BJ (cell line): ENCODE results near the gene SVOPL. TPM values are rescaled to one million over a fixed set of nuclear protein-coding genes. Genes with fewer than 3 reads are reported as not detected.

Source experiments
- CTCF ChIA-PET: fragments of 350-600 bp; formaldehyde crosslinking; extraction: SDS; loops from one replicate; lab custom pipeline; 2021; ENCODE audit warnings: antibody characterized with exemption, inconsistent platforms; lab: Yijun Ruan, JAX
- POLR2A ChIA-PET: fragments of 300-600 bp; sonication (Branson Sonifier 250); formaldehyde crosslinking; extraction: SDS; loops from one replicate; lab custom pipeline; 2021; ENCODE audit warnings: antibody characterized with exemption; lab: Charles Lee
- DNase-seq: peaks from one replicate; pipeline ENCODE4 v3.0.0-alpha.2; 2011; ENCODE audit warnings: low read depth
- H3K27me3 ChIP-seq: 2 replicates; pipeline ENCODE4 v1.6.0; 2011; ENCODE audit warnings: low read length; ENCODE audit not compliant: control insufficient read depth, insufficient read depth
- H3K36me3 ChIP-seq: 2 replicates; pipeline ENCODE4 v1.5.1; 2011; ENCODE audit warnings: low read length; ENCODE audit not compliant: control insufficient read depth, insufficient read depth
- H3K4me3 ChIP-seq: 2 replicates; pipeline ENCODE4 v1.5.1; 2011; ENCODE audit warnings: low read depth, mild to moderate bottlenecking, control low read depth, low read length
- polyA plus RNA-seq: library from polyadenylated mRNA; depleted of rRNA; stranded (reverse); fragments of >200 nt; gene quantifications from 2 replicates; pipeline ENCODE4 v1.2.3, GENCODE V29; 2011
- TF ChIP-seq, protein P1 (sequence below): IDR thresholded peaks from 2 replicates; pipeline ENCODE4 v1.5.1; 2011; ENCODE audit warnings: low read depth, mild to moderate bottlenecking, control low read depth, inconsistent platforms, low read length, moderate library complexity; ENCODE audit not compliant: insufficient read depth

The SVOPL gene
- polyA plus RNA-seq, 1 experiment: not detected

- no peaks in the 10 kb centered on the region for H3K27me3 ChIP-seq
- no peak overlapping the region for H3K4me3 ChIP-seq
- TF ChIP-seq, protein P1, sequence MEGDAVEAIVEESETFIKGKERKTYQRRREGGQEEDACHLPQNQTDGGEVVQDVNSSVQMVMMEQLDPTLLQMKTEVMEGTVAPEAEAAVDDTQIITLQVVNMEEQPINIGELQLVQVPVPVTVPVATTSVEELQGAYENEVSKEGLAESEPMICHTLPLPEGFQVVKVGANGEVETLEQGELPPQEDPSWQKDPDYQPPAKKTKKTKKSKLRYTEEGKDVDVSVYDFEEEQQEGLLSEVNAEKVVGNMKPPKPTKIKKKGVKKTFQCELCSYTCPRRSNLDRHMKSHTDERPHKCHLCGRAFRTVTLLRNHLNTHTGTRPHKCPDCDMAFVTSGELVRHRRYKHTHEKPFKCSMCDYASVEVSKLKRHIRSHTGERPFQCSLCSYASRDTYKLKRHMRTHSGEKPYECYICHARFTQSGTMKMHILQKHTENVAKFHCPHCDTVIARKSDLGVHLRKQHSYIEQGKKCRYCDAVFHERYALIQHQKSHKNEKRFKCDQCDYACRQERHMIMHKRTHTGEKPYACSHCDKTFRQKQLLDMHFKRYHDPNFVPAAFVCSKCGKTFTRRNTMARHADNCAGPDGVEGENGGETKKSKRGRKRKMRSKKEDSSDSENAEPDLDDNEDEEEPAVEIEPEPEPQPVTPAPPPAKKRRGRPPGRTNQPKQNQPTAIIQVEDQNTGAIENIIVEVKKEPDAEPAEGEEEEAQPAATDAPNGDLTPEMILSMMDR: no peak
- H3K36me3 ChIP-seq: no peaks in the 10 kb centered on the region
- ChIA-PET POLR2A (no interaction called here), CTCF (no interaction called here)
- DNase-seq: no peak
Observed at GRCh38 chr7:138745189-138745588, 44.0 kb upstream of the SVOPL start.

DNA sequence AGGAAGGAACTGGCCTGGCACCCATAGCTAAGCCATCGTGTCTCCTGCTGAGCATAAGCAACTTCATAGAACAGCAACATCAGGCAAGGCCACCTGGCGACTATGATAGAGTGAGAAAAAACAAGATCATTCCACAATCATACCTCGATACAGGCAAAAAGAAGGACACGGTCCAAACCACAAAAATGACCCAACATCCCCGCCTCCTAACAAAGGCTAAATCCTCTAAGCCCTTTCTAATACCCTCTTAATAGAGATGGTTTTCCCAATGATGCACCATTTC is 40.2 kb upstream of the SVOPL start:
- TF ChIP-seq, protein P1: no peak
- CTCF ChIA-PET: interaction anchor here (0.6 to 0.8 kb wide), 2 partner anchors 580 to 726 kb away, joined by 3 to 5 read pairs; no protein-coding TSS in a partner anchor
- POLR2A ChIA-PET: no interaction called here

GRCh38 chr7:138739859-138740258 is 38.7 kb upstream of the SVOPL start:
- TF ChIP-seq, protein P1: no peak
- Histone ChIP-seq H3K36me3 (no peaks in the 10 kb centered on the region), H3K27me3 (no peaks in the 10 kb centered on the region), H3K4me3 (no peak overlapping the region)
- ChIA-PET POLR2A (no interaction called here), CTCF (interaction anchor here (1.3 to 1.7 kb wide), 4 partner anchors 13 to 574 kb away, joined by 3 to 6 read pairs (median 4); no protein-coding TSS in a partner anchor)
- DNase-seq: no peak

More for the DNA sequence above, 40.2 kb upstream of the SVOPL start:
- Histone ChIP-seq H3K36me3 (no peaks in the 10 kb centered on the region), H3K4me3 (no peak overlapping the region), H3K27me3 (no peaks in the 10 kb centered on the region)
- DNase-seq: no peak

DNA sequence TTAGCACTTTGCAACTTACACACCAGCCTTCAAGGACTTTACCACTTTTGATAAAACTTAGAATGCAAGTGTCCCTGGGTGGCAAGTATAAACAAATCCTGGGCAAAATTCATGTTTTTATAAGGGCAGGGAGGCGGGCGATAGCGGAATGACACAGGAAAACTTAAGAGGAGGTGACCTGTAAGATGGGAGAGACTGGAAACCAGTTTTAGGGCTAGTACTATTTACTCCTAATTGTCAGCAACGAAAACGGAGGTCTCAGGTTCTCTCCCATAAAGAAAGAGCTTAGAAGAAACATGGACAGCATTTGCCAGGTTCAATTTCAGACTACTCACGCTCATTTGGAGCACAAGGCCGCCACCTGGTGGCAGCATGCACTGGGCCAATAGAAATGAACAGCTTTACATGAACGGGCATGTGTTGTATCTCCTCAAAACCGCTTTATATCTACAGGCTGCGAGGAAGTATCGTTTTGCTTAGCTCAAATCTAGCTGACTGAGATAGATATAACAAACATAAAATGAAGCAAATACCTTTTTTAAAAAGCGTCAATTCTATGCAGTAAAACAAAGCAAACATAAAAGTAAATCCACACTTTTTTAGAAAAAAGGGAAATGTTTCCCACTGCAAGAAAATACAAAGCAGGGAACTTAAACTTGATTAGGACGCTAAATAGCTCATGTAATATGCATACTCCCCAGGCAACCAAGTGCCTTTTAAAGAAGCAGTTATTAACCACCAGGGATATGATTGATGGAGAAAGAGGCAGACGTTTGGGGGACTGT is 37.6 kb upstream of the SVOPL start:
- DNase-seq: peak; percentile 26
- TF ChIP-seq, protein P1: peak; percentile 92
- CTCF ChIA-PET: interaction anchor here (0.6 to 2.5 kb wide), 25 partner anchors 9 to 835 kb away, joined by 3 to 29 read pairs (median 3); no protein-coding TSS in a partner anchor
- Histone ChIP-seq H3K4me3 (no peak overlapping the region), H3K27me3 (no peaks in the 10 kb centered on the region), H3K36me3 (no peaks in the 10 kb centered on the region)
- POLR2A ChIA-PET: interaction anchor here (0.5 kb wide), 1 partner anchor 1133 kb away, joined by 3 read pairs; no protein-coding TSS in a partner anchor

- Histone ChIP-seq H3K36me3 (no peaks in the 10 kb centered on the region), H3K27me3 (no peaks in the 10 kb centered on the region), H3K4me3 (no peak overlapping the region)
- TF ChIP-seq, protein P1: no peak
- POLR2A ChIA-PET: interaction anchor here (0.5 kb wide), 1 partner anchor 1132 kb away, joined by 3 read pairs; no protein-coding TSS in a partner anchor
- no peak for DNase-seq
- CTCF ChIA-PET: interaction anchor here (0.6 to 2.5 kb wide), 16 partner anchors 8 to 834 kb away, joined by 3 to 29 read pairs (median 4); no protein-coding TSS in a partner anchor
Observed at GRCh38 chr7:138738114-138738513, 37.0 kb upstream of the SVOPL start.
